ENCODE measurements around the gene TXNDC17. TPM values are rescaled to one million over a fixed set of nuclear protein-coding genes. Genes with fewer than 3 reads are reported as not detected.

TXNDC17 gene
- total RNA-seq, 2 experiments from 2014 or later, result 107 to 123 TPM

- ChIA-PET CTCF (interaction anchor here (0.7 to 2.4 kb wide), 12 partner anchors 10 to 1791 kb away, joined by 3 to 23 read pairs (median 4); partner anchors contain the start of genes C17orf100, KIAA0753, MED31 and SLC13A5), POLR2A (no interaction called here)
- no peak overlapping the region for H3K27ac Mint-ChIP-seq
- peaks cover 3% of the 10 kb centered on the region for H3K4me1 Mint-ChIP-seq (ENCODE audit: low read depth)
- no peak for DNase-seq
- H3K9me3 Mint-ChIP-seq, result no peaks in the 10 kb centered on the region
- H3K4me3 Mint-ChIP-seq, result no peak overlapping the region
- H3K27me3 Mint-ChIP-seq, result no peaks in the 10 kb centered on the region
- intact Hi-C loops (cut with micrococcal nuclease), result loop anchor here (2.0 to 10.0 kb wide), 3 partner anchors 176 to 336 kb away; no protein-coding TSS in a partner anchor
- no peaks in the 10 kb centered on the region for H3K36me3 Mint-ChIP-seq
Observed at GRCh38 chr17:6666557-6666956, 25.7 kb downstream of the TXNDC17 start.

DNA sequence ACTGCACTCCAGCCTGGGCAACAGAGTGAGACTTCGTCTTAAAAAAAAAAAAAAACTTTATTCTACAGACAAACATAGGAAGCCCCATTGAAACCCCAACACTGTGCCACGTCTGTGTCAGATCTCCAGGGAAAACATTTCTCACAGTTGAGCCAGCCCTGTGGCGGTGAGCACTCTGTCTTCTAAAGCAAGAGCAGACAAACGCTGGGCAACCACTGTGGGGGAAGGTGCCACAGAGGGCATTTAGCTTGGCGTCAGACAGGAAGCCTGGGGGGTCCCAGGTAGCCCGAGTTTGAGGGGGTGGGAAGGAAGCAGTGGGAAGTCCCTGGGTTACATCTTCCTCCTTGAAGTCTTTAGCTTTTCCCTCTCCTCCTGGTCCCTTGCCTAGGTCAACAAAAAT lies 26.7 kb downstream of the TXNDC17 start:
- ChIA-PET CTCF (interaction anchor here (0.7 to 2.4 kb wide), 4 partner anchors 21 to 227 kb away, joined by 3 to 23 read pairs (median 6); no protein-coding TSS in a partner anchor), POLR2A (no interaction called here)
- Mint-ChIP-seq H3K27me3 (no peaks in the 10 kb centered on the region), H3K4me1 (ENCODE audit: low read depth) (peaks cover 2% of the 10 kb centered on the region), H3K4me3 (no peak overlapping the region), H3K9me3 (no peaks in the 10 kb centered on the region), H3K27ac (no peak overlapping the region), H3K36me3 (no peaks in the 10 kb centered on the region)
- intact Hi-C loops (cut with micrococcal nuclease), result loop anchor here (2.0 to 10.0 kb wide), 3 partner anchors 175 to 335 kb away; no protein-coding TSS in a partner anchor
- no peak for DNase-seq

DNA sequence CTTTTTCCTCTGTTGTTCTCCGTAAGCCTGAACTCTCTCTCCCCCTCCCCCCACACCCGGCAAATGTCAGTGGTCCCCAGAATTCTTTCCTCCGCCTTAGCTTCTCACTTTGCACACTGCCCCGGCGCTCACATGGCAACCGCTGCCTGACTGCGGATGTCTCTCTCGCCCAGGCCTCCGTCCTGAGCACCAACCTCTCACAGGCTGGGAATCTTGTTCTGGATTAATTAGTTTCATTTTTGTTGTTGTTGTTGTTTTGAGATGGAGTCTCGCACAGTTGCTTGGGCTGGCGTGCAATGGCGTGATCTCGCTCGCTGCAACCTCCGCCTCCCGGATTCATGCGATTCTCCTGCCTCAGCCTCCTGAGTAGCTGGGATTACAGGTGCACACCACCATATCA lies 27.4 kb downstream of the TXNDC17 start:
- ChIA-PET POLR2A (no interaction called here), CTCF (interaction anchor here (0.8 kb wide), 1 partner anchor 20 kb away, joined by 3 read pairs; no protein-coding TSS in a partner anchor)
- Mint-ChIP-seq H3K27me3 (no peaks in the 10 kb centered on the region), H3K4me1 (ENCODE audit: low read depth) (peaks cover 2% of the 10 kb centered on the region), H3K36me3 (no peaks in the 10 kb centered on the region), H3K4me3 (no peak overlapping the region), H3K27ac (no peak overlapping the region), H3K9me3 (no peaks in the 10 kb centered on the region)
- DNase-seq, result no peak
- intact Hi-C loops (cut with micrococcal nuclease), result loop anchor here (5.0 to 10.0 kb wide), 2 partner anchors 227 to 334 kb away; no protein-coding TSS in a partner anchor

DNA sequence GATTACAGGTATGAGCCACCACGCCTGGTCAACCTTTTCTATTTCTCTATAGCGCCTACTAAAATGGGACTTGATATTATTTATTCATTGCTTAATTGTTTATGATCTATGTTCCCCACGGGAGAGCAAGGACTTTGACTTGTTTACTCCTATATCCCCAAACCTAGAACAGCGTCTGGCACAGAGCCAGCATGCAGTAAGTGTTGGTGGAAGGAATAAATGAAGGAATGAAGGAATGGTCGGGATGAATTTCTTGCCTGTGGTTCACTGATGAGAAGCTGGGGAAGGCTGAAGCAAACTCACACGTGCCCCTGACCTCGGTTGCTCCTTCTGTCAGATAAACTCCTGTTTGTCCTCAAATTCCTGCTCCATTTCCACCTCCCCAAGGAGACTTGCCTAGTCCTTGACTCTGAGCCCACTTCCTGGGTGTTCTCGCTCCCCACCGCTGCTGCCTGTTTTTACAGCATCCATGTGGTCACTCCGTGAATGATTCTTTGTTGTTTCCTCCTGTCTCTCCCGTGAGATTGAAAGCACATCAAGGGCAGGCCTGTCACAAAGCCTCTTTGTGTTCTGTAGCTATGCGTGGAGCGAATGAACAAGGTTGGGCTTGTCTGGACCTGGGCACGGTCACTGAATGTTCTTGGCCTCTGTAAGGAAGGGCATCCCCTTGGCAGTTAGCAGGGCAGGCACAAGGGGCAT lies 28.0 kb downstream of the TXNDC17 start:
- intact Hi-C loops (cut with micrococcal nuclease), result loop anchor here (5.0 to 10.0 kb wide), 2 partner anchors 226 to 333 kb away; no protein-coding TSS in a partner anchor
- no peak overlapping the region for H3K4me3 Mint-ChIP-seq
- H3K27me3 Mint-ChIP-seq, result no peaks in the 10 kb centered on the region
- no peaks in the 10 kb centered on the region for H3K36me3 Mint-ChIP-seq
- no peak overlapping the region for H3K27ac Mint-ChIP-seq
- peaks cover 2% of the 10 kb centered on the region for H3K4me1 Mint-ChIP-seq (ENCODE audit: low read depth)
- DNase-seq, result no peak
- CTCF ChIA-PET, result interaction anchor here (0.9 to 1.5 kb wide), 2 partner anchors 173 to 175 kb away, joined by 3 read pairs; no protein-coding TSS in a partner anchor
- no peaks in the 10 kb centered on the region for H3K9me3 Mint-ChIP-seq
- POLR2A ChIA-PET, result no interaction called here

- Mint-ChIP-seq H3K4me1 (ENCODE audit: low read depth) (peaks cover 2% of the 10 kb centered on the region), H3K27ac (no peak overlapping the region), H3K4me3 (no peak overlapping the region), H3K36me3 (no peaks in the 10 kb centered on the region), H3K27me3 (no peaks in the 10 kb centered on the region), H3K9me3 (no peaks in the 10 kb centered on the region)
- intact Hi-C loops (cut with micrococcal nuclease), result loop anchor here (5.0 to 10.0 kb wide), 2 partner anchors 225 to 333 kb away; no protein-coding TSS in a partner anchor
- no peak for DNase-seq
- POLR2A ChIA-PET, result no interaction called here
- CTCF ChIA-PET, result interaction anchor here (0.9 to 1.5 kb wide), 3 partner anchors 173 to 224 kb away, joined by 3 to 4 read pairs (median 3); no protein-coding TSS in a partner anchor
Observed at GRCh38 chr17:6669479-6670212, 28.8 kb downstream of the TXNDC17 start.

DNA sequence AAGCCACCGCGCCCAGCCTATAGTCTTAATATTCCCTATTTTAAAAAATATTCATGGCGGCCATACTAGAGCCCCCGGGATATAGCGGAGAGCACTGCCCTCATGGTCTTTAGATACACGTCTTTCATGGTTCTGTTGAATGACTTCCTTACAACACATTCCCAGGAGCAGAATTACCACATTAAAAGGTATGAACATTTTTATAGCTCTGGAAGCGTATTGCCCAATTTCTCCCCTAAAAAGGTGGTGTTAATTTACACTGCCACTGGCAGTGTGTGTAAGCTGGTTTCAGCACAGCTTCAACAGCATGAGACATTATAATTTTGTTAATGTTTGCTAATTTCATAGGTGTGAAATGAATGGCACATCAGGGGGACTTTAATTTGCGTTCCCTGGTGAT lies 29.7 kb downstream of the TXNDC17 start:
- Mint-ChIP-seq H3K4me1 (ENCODE audit: low read depth) (peaks cover 2% of the 10 kb centered on the region), H3K27ac (no peak overlapping the region), H3K36me3 (no peaks in the 10 kb centered on the region), H3K4me3 (no peak overlapping the region), H3K27me3 (no peaks in the 10 kb centered on the region), H3K9me3 (no peaks in the 10 kb centered on the region)
- ChIA-PET POLR2A (no interaction called here), CTCF (interaction anchor here (1.2 kb wide), 1 partner anchor 223 kb away, joined by 4 read pairs; no protein-coding TSS in a partner anchor)
- intact Hi-C loops (cut with micrococcal nuclease), result no loop called here
- DNase-seq, result no peak

DNA sequence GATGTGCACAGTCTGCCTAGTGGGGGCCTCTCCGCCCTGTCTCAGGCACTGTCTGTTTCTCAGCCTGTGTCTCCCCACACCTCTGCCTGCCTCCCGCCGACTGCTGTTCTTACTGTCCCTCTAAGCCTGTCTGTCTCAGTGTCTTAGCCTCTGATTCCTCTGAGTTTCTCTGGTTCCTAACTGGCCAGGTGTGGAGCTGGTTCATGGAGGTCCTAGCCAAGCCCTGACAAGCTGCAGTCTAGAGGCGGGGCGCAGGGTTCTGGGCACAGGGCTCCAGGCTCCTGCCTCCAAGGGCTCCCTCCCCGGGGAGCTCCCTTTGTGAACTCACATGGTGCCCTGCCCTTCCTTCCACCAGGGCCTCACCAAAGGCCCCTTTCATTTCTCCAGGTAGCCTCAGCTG lies 30.1 kb downstream of the TXNDC17 start:
- Mint-ChIP-seq H3K27ac (no peak overlapping the region), H3K27me3 (no peaks in the 10 kb centered on the region), H3K4me3 (no peak overlapping the region), H3K4me1 (ENCODE audit: low read depth) (peaks cover 2% of the 10 kb centered on the region), H3K9me3 (no peaks in the 10 kb centered on the region), H3K36me3 (no peaks in the 10 kb centered on the region)
- no peak for DNase-seq
- ChIA-PET POLR2A (no interaction called here), CTCF (no interaction called here)
- intact Hi-C loops (cut with micrococcal nuclease), result no loop called here

GRCh38 chr17:6671431-6671830 lies 30.6 kb downstream of the TXNDC17 start:
- CTCF ChIA-PET, result no interaction called here
- H3K36me3 Mint-ChIP-seq, result no peaks in the 10 kb centered on the region
- DNase-seq, result no peak
- POLR2A ChIA-PET, result no interaction called here
- no peak overlapping the region for H3K4me3 Mint-ChIP-seq
- H3K9me3 Mint-ChIP-seq, result no peaks in the 10 kb centered on the region
- no peak overlapping the region for H3K27ac Mint-ChIP-seq
- H3K27me3 Mint-ChIP-seq, result no peaks in the 10 kb centered on the region
- intact Hi-C loops (cut with micrococcal nuclease), result no loop called here
- H3K4me1 Mint-ChIP-seq (ENCODE audit: low read depth), result peaks cover 2% of the 10 kb centered on the region

GRCh38 chr17:6674586-6674985 lies 33.7 kb downstream of the TXNDC17 start:
- ChIA-PET POLR2A (no interaction called here), CTCF (no interaction called here)
- Mint-ChIP-seq H3K4me3 (no peak overlapping the region), H3K4me1 (ENCODE audit: low read depth) (peaks cover 5% of the 10 kb centered on the region), H3K27ac (no peak overlapping the region), H3K9me3 (no peaks in the 10 kb centered on the region), H3K27me3 (peaks cover 8% of the 10 kb centered on the region), H3K36me3 (no peaks in the 10 kb centered on the region)
- intact Hi-C loops (cut with micrococcal nuclease), result no loop called here
- DNase-seq, result no peak

GRCh38 chr17:6675201-6675825 lies 34.5 kb downstream of the TXNDC17 start:
- CTCF ChIA-PET, result no interaction called here
- Mint-ChIP-seq H3K27me3 (peaks cover 10% of the 10 kb centered on the region), H3K27ac (no peak overlapping the region), H3K9me3 (no peaks in the 10 kb centered on the region), H3K4me1 (ENCODE audit: low read depth) (peaks cover 5% of the 10 kb centered on the region), H3K4me3 (no peak overlapping the region), H3K36me3 (no peaks in the 10 kb centered on the region)
- POLR2A ChIA-PET, result no interaction called here
- intact Hi-C loops (cut with micrococcal nuclease), result no loop called here
- no peak for DNase-seq

DNA sequence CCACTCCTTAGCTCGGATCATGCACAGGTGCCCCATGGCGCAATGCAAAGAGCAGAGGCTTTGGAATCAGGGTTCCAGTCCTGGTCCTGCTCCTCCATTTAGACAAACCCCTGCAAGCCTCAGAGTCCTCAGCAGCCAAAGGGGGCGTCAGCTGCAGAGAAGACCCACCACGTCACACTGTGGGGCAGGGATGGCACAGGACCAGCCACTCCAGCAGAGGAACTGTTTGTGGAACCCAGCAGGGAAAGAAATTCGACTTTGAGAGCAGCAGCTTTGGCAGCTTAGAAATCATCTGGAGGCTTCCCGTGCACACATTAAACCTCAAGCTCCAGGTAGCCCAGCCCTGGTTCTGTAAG lies 35.9 kb downstream of the TXNDC17 start:
- H3K36me3 Mint-ChIP-seq, result no peaks in the 10 kb centered on the region
- H3K4me3 Mint-ChIP-seq, result no peak overlapping the region
- ChIA-PET POLR2A (interaction anchor here (0.6 kb wide), 1 partner anchor 112 kb away, joined by 7 read pairs; no protein-coding TSS in a partner anchor), CTCF (interaction anchor here (1.0 kb wide), 1 partner anchor 10 kb away, joined by 4 read pairs; no protein-coding TSS in a partner anchor)
- no peaks in the 10 kb centered on the region for H3K9me3 Mint-ChIP-seq
- intact Hi-C loops (cut with micrococcal nuclease), result no loop called here
- no peak for DNase-seq
- peaks cover 5% of the 10 kb centered on the region for H3K4me1 Mint-ChIP-seq (ENCODE audit: low read depth)
- no peak overlapping the region for H3K27ac Mint-ChIP-seq
- peaks cover 13% of the 10 kb centered on the region for H3K27me3 Mint-ChIP-seq
